ENCODE data around the gene ZNF365. TPM values are rescaled to one million over a fixed set of nuclear protein-coding genes. Genes with fewer than 3 reads are reported as not detected.

The ZNF365 gene
- total RNA-seq, 1 experiment from 2014 or later: 0.59 TPM

DNA sequence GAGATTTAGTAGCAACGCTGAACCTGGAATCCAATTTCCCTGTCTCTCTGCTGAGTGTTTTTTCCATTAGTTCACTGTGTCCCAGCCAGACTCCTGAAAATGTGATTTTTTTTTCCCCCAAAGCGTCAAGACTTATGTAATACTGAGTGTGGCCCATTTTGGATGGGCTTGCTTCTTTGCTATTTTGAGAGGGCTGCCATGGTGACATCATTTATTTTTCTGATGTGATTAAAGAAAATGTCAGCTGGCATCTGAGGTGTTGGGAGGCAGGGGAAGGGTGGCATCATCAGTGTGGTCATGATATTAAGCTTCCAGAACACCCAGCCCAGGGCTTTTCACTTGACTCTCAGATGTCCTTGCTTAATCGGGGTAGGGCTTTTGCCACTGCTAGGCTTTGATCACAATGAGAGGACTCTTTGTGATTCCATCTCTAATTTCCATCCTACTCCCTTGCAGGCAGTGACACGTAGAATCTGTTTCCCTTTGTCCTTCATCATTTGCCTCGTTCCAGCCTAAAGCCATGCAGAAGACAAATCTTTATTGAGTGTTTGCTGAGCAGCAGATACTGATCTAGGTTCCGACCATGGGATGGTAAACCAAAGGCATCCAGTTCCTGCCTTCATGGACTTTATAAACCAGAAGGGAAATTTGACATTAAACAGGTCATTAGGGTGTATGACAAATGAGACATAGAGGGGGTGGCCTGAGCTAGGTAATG is 7.4 kb downstream of the ZNF365 start:
- no peak for TF ChIP-seq ZNF423 (CRISPR knock-in tag; IDR thresholded peaks at IDR 0.05)
- Mint-ChIP-seq H3K9me3 (no peaks in the 10 kb centered on the region), H3K27me3 (ENCODE audit: low read depth) (peaks cover under 1% of the 10 kb centered on the region; the same call in 1 of the 2 replicates), H3K4me1 (peaks cover 8% of the 10 kb centered on the region), H3K27ac (no peak overlapping the region), H3K36me3 (no peaks in the 10 kb centered on the region), H3K4me3 (no peak overlapping the region)
- DNase-seq (ENCODE audit: low spot score): no peak
- no peak for ATAC-seq
- ChIA-PET CTCF (no interaction called here), POLR2A (no interaction called here)

DNA sequence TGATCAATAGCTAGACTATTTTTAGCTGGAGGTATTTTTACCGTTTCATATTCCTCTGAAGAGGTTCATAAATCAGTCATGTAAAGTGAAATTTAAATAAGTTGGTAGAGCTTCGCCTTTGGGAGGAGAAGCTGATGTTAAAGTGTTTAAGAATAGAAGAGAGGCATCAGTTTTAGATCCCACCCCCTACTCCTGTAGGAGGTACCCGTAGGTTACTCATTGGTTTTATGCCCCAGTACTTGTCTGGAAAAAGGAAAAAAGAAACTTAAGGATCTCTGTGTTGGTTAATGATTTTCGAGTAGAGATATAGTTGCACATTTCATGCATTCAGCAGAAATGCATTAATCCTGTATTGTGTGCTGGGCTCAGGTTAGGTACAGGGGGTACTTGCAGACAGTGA is 8.7 kb downstream of the ZNF365 start:
- peaks cover 14% of the 10 kb centered on the region for H3K4me1 Mint-ChIP-seq
- POLR2A ChIA-PET: no interaction called here
- no peaks in the 10 kb centered on the region for H3K27me3 Mint-ChIP-seq (ENCODE audit: low read depth)
- CTCF ChIA-PET: no interaction called here
- TF ChIP-seq PRRX2 (CRISPR knock-in tag; IDR thresholded peaks at IDR 0.05) (no peak), ATF1 (CRISPR knock-in tag; IDR thresholded peaks at IDR 0.05) (no peak), NFE2L1 (CRISPR knock-in tag; IDR thresholded peaks at IDR 0.05) (no peak), GRHL2 (CRISPR knock-in tag; IDR thresholded peaks at IDR 0.05; ENCODE audit: insufficient replicate concordance, severe bottlenecking) (no peak), SP1 (CRISPR knock-in tag; conservative IDR thresholded peaks at IDR 0.05) (no peak), HMGA2 (CRISPR knock-in tag; IDR thresholded peaks at IDR 0.05) (no peak), RORB (CRISPR knock-in tag; IDR thresholded peaks at IDR 0.05) (no peak), ZNF263 (CRISPR knock-in tag; IDR thresholded peaks at IDR 0.05; ENCODE audit: low read depth) (no peak)
- TF ChIP-seq, protein P1, sequence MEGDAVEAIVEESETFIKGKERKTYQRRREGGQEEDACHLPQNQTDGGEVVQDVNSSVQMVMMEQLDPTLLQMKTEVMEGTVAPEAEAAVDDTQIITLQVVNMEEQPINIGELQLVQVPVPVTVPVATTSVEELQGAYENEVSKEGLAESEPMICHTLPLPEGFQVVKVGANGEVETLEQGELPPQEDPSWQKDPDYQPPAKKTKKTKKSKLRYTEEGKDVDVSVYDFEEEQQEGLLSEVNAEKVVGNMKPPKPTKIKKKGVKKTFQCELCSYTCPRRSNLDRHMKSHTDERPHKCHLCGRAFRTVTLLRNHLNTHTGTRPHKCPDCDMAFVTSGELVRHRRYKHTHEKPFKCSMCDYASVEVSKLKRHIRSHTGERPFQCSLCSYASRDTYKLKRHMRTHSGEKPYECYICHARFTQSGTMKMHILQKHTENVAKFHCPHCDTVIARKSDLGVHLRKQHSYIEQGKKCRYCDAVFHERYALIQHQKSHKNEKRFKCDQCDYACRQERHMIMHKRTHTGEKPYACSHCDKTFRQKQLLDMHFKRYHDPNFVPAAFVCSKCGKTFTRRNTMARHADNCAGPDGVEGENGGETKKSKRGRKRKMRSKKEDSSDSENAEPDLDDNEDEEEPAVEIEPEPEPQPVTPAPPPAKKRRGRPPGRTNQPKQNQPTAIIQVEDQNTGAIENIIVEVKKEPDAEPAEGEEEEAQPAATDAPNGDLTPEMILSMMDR (IDR thresholded peaks at IDR 0.05): no peak
- TF ChIP-seq, protein P2, sequence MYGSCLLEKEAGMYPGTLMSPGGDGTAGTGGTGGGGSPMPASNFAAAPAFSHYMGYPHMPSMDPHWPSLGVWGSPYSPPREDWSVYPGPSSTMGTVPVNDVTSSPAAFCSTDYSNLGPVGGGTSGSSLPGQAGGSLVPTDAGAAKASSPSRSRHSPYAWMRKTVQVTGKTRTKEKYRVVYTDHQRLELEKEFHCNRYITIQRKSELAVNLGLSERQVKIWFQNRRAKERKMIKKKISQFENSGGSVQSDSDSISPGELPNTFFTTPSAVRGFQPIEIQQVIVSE (CRISPR knock-in tag; IDR thresholded peaks at IDR 0.05; ENCODE audit: borderline replicate concordance): no peak
- TF ChIP-seq, protein P3, sequence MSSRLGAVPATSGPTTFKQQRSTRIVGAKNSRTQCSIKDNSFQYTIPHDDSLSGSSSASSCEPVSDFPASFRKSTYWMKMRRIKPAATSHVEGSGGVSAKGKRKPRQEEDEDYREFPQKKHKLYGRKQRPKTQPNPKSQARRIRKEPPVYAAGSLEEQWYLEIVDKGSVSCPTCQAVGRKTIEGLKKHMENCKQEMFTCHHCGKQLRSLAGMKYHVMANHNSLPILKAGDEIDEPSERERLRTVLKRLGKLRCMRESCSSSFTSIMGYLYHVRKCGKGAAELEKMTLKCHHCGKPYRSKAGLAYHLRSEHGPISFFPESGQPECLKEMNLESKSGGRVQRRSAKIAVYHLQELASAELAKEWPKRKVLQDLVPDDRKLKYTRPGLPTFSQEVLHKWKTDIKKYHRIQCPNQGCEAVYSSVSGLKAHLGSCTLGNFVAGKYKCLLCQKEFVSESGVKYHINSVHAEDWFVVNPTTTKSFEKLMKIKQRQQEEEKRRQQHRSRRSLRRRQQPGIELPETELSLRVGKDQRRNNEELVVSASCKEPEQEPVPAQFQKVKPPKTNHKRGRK (CRISPR knock-in tag; IDR thresholded peaks at IDR 0.05; ENCODE audit: borderline replicate concordance): no peak
- no peaks in the 10 kb centered on the region for H3K9me3 Mint-ChIP-seq
- H3K4me3 Mint-ChIP-seq: no peak overlapping the region
- DNase-seq (ENCODE audit: low spot score) (no peak), ATAC-seq (no peak)
- no peak overlapping the region for H3K27ac Mint-ChIP-seq
- no peaks in the 10 kb centered on the region for H3K36me3 Mint-ChIP-seq

DNA sequence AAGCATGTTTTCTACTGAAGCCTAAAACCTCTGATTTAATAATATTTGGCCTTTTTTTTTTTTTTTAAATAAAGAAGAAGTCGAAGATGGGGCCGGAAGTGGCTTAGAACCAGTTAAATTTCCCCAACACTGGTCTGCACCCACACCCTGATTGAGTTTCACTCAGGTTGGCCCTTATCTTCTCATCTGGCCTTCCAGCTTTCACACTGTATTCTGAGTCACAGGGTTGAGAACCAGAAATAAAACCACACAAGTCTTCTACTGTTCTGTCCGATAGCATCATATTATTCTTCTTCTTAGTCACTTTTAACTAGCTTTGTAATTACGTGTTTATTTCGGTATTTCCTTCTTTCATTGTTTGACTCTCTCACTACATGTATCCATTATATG is 9.9 kb downstream of the ZNF365 start:
- no peak for DNase-seq (ENCODE audit: low spot score)
- POLR2A ChIA-PET: no interaction called here

DNA sequence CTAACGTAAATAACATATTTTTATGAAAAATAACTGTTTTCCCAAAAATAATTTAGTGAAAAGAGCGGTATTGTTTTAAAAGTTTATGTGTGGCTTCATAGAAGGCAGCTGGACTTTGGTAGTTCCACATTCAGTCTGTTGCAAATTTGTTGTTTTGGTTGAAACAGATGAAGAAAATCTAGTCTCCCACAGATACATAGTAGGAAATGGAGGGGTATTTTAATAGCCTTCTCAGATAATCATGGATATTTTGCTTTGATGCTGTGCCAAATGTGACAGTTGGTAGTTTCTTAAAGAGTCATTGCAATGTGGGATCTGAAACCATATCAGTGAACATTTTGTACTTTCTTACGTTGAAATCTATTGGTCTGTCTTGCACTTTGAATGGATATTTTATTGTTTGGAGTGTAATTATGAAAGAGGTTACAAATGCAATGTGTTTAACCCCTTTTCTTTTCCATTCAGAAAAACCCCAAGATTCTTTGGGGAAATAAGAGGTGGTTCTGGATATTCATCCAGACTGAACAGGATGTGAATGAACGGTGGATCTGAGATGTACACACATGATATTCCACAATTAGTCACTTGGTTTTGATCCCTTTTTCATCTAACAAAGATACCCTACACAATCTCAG is 10.4 kb downstream of the ZNF365 start:
- H3K4me1 Mint-ChIP-seq: peaks cover 14% of the 10 kb centered on the region
- H3K36me3 Mint-ChIP-seq: no peaks in the 10 kb centered on the region
- no peak overlapping the region for H3K4me3 Mint-ChIP-seq
- H3K27me3 Mint-ChIP-seq (ENCODE audit: low read depth): no peaks in the 10 kb centered on the region
- CTCF ChIA-PET: no interaction called here
- DNase-seq (ENCODE audit: low spot score) (no peak), ATAC-seq (no peak)
- POLR2A ChIA-PET: no interaction called here
- no peak overlapping the region for H3K27ac Mint-ChIP-seq
- H3K9me3 Mint-ChIP-seq: no peaks in the 10 kb centered on the region
- no peak for TF ChIP-seq FOXP1 (CRISPR knock-in tag; IDR thresholded peaks at IDR 0.05; ENCODE audit: borderline replicate concordance)
- TF ChIP-seq ESRRA (CRISPR knock-in tag; IDR thresholded peaks at IDR 0.05; ENCODE audit: borderline replicate concordance): no peak
- TF ChIP-seq, protein P2 (CRISPR knock-in tag; IDR thresholded peaks at IDR 0.05; ENCODE audit: borderline replicate concordance): no peak
- TF ChIP-seq ZNF219 (CRISPR knock-in tag; IDR thresholded peaks at IDR 0.05; ENCODE audit: borderline replicate concordance): no peak
- TF ChIP-seq ZNF317 (CRISPR knock-in tag; IDR thresholded peaks at IDR 0.05; ENCODE audit: borderline replicate concordance, low read depth): no peak
- TF ChIP-seq NFYB (CRISPR knock-in tag; conservative IDR thresholded peaks at IDR 0.05; ENCODE audit: low read depth): no peak
- TF ChIP-seq FOXK1 (CRISPR knock-in tag; IDR thresholded peaks at IDR 0.05): no peak
- no peak for TF ChIP-seq EMX1 (CRISPR knock-in tag; IDR thresholded peaks at IDR 0.05)

More for the DNA sequence above, 9.9 kb downstream of the ZNF365 start:
- ATAC-seq: no peak
- Mint-ChIP-seq H3K27me3 (ENCODE audit: low read depth) (no peaks in the 10 kb centered on the region), H3K27ac (no peak overlapping the region), H3K4me3 (no peak overlapping the region), H3K4me1 (peaks cover 14% of the 10 kb centered on the region), H3K36me3 (no peaks in the 10 kb centered on the region), H3K9me3 (no peaks in the 10 kb centered on the region)
- TF ChIP-seq, protein P2 (CRISPR knock-in tag; IDR thresholded peaks at IDR 0.05; ENCODE audit: borderline replicate concordance): no peak
- CTCF ChIA-PET: no interaction called here

Data from WTC11 (cell line).